Amniotic epithelial cell (primary cell): Measurements from ENCODE around the gene SLC45A1.

Source experiments
- DNase-seq: peaks from one replicate; pipeline ENCODE4 v3.0.0-alpha.2; 2010; ENCODE audit warnings: low read depth

SLC45A1 gene

DNA sequence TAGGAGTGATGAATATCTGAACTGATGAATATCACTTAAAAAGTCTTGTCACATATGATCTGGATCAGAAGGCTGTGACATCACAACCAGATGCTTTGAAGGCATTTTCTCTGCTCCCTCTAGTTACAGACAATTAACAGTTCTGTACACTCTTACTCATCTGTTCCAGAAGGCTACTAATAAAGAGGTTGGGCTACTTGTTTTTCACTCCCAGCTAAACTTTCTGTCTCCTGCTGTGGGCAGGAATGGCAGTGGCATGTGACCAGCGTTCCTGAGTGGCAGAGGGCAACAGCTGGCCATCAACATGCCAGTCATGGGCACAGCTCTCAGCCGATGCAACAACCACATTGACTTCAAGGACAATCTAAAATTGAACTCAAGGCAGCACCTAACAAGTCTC lies 66.7 kb downstream of the SLC45A1 start:
- DNase-seq, result no peak

DNA sequence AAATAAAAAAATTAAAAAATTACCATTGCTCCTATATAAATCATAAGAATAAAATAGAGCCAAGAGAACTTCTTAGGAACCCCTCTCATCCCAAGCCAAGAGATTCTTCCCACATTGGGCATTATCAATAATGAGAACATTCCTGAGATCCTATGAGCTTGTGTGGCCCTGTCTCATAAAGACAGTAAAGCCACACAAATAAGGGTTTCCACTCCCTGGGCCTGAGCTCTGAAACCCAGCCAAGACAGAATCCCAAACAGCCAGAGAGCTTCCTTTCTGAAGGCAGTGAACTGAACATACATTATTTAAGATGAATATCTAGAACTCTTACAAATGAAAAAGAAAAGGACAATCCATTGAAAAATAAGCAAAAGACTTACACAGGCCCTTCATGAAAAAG lies 68.3 kb downstream of the SLC45A1 start:
- DNase-seq, result no peak

DNA sequence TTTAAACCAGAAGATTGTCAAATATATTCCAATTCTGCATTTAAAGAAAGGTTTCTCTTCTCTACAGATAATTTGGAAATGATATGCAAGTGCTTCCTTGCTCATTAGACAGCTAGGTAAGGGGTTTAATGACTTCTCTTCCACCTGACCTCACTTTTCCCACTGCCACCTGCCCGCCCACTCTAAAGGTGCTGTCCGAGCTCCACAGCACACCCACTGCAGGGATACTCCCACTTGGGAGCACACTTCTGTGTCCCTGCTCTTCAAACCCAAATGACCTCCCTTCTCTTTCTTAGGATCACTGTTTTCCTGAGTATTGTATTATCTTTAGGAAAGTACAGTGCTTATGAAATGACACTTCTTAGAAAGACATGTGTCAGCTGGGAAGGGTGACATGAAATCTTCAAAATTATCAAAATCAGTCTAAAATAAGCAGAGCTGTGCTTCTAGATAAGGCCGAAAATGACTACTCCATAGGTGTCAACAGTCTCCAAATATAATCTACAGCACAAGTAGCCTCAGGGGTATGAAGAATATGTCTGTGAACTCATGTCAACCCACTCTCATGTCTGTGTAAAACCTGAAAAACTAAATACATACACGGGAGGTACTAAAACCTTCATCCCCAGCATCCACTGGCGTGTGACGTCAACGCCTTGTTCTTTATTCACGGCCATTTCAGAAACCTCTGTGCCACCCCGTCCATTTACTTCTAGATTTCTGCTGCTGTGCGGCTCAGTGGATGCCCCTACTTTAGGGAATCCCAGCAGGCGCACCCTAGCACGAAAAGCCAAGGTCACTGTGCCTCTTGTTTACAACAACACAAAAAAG lies 71.0 kb downstream of the SLC45A1 start:
- DNase-seq, result no peak

DNA sequence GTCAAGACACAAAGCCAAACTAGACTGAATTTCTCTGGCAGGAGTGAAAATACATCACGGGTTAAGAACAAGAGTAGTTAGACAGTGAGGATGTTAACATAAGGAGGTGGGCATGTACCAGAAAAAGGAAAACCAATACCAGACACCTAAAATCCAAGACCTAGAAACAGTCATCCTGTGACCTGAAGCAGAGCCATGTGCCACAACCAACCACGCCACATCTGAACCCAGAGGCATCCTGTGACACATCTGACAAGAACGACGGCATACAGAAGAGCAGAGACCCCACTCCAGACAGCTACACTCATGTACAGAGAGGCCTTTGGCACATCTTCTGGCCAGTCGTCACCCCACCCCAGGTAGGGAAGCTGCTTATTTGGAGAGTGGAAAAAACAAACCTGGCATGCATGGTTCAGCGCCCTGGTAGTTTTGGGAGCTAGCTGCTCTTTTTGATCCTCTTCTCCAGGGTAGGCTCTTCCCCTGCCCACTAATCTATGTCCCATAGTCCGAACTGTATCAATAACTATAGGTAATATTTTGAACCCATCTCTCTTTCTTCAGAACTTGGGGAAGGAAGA lies 72.1 kb downstream of the SLC45A1 start:
- DNase-seq, result no peak

DNA sequence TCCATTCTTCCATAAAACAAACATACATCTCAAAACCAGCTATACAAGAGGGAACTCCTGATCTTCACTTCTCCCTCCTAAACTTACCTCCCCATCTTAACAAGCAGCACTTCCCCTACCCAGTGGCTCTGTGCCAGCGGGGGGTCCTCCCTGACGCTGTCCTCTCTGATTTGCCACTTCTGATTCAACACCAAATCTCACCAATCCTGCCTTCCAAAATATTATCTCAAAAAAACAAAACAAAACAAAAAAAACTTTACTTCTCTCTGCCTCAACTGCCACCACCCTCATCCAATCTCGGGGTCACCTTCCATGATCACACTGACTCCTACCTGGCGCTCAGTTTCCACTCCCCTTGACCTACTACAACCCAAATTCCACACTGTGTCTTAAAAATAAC lies 72.8 kb downstream of the SLC45A1 start:
- DNase-seq, result no peak

DNA sequence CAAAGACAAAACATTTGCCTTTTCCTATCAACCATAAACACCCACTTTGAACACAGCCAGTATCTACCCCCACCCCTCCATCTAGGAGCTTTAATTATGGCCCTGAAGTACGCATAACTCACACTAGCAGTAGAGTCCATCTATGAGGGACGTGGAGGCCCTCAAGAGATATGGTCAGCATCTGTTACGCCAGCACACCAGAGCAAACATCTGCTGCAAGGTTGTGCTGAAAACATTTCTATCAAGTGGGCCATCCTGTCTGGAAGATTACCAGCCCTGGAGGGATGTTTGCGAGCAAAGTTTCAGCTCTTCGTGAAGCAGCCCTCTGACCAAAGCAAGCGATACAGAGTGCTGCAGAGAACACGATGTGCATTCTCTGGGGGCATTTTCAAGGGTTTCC lies 74.6 kb downstream of the SLC45A1 start:
- no peak for DNase-seq
